Brain microvascular endothelial cell (primary cell): ENCODE data around the gene P3H4.

Source experiments
- DNase-seq: peaks from one replicate; pipeline ENCODE4 v3.0.0-alpha.2; 2020
- H3K27ac ChIP-seq: fragments of 250-450 bp; sonication (Bioruptor Pico); 2 replicates; pipeline ENCODE4 v1.5.1; 2020; ENCODE audit warnings: mild to moderate bottlenecking, moderate library complexity
- H3K27me3 ChIP-seq: fragments of 250-450 bp; sonication (Bioruptor Pico); replicated peaks from 2 replicates; pipeline ENCODE4 v1.5.1; 2020; ENCODE audit warnings: mild to moderate bottlenecking
- H3K36me3 ChIP-seq: fragments of 250-450 bp; sonication (Bioruptor Pico); replicated peaks from 2 replicates; pipeline ENCODE4 v1.5.1; 2020; ENCODE audit warnings: mild to moderate bottlenecking
- H3K4me3 ChIP-seq: 2 replicates; pipeline ENCODE4 v1.5.1; 2011; ENCODE audit warnings: low read depth, mild to moderate bottlenecking, control low read depth, low read length, moderate library complexity
- CTCF ChIP-seq: IDR thresholded peaks from 2 replicates; pipeline ENCODE4 v1.5.1; 2011; ENCODE audit warnings: low read depth, mild to moderate bottlenecking, moderate library complexity, low read length, control low read depth, inconsistent platforms; ENCODE audit errors: missing control alignments
- in situ Hi-C: cut with HindIII; loops from 2 replicates; pipeline ENCODE4 v1.10.0; 2017; ENCODE audit warnings: low sequenced_read_pairs, low pct_ligation_motif_present

The P3H4 gene

DNA sequence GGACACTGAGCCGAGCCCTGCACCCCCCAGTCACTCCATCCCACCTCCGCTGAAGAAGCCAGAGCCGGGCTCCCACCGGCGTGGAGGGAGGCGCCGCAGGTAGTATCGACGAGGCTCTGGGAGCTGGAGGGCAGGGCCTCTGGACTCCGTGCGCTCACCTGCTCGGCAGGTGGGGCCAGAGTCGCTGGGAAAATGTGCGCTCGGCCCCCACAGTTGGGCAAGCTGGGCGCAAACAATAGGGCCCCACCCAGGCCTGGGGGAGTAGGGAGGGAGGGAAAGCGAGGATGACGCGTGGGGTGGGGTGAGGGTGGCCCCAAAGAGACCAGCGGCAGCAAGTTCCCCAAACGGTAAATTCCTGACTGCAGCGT, 25.9 kb downstream of the P3H4 start:
- DNase-seq, result no peak
- TF ChIP-seq CTCF, result no peak
- in situ Hi-C loops, result no loop called here
- no peaks in the 10 kb centered on the region for H3K36me3 ChIP-seq
- peak overlapping the region; percentile 81 for H3K4me3 ChIP-seq
- H3K27ac ChIP-seq, result peak overlapping the region; percentile 47
- no peaks in the 10 kb centered on the region for H3K27me3 ChIP-seq

GRCh38 chr17:41785091-41785858, 26.5 kb downstream of the P3H4 start:
- DNase-seq, result no peak
- in situ Hi-C loops, result no loop called here
- H3K4me3 ChIP-seq, result peak overlapping the region; percentile 81
- H3K27ac ChIP-seq, result peak overlapping the region; percentile 47
- no peaks in the 10 kb centered on the region for H3K27me3 ChIP-seq
- TF ChIP-seq CTCF, result no peak
- no peaks in the 10 kb centered on the region for H3K36me3 ChIP-seq

DNA sequence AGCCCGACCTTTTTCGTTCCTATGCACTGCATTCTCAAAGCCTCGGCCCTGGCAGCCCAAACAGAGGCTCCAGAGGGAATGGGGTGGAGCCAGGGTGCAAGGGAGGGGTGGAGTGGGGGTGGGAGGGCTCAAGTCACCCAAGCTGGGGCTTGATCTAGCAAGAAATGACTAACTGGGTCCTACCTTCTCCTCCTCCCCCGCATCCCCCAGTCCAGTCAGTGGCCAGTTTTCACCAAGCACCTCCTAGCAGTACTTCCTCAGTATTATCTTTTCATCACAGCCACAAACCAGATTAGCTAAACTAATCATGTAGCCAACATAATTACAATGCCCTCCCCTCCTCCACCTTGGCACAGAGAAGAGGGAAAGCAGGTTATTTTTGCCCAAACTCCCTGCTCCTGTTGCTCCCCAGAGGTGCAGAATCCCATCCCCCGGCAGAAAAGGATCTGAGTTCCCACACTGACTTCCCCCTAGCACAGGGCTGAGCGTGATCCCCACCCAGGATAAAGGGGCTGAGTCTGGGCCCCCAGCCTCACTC, 27.5 kb downstream of the P3H4 start:
- DNase-seq, result peak; percentile 65
- TF ChIP-seq CTCF, result no peak
- in situ Hi-C loops, result no loop called here
- Histone ChIP-seq H3K27ac (no peak overlapping the region), H3K4me3 (peak overlapping the region; percentile 81), H3K36me3 (no peaks in the 10 kb centered on the region), H3K27me3 (no peaks in the 10 kb centered on the region)

DNA sequence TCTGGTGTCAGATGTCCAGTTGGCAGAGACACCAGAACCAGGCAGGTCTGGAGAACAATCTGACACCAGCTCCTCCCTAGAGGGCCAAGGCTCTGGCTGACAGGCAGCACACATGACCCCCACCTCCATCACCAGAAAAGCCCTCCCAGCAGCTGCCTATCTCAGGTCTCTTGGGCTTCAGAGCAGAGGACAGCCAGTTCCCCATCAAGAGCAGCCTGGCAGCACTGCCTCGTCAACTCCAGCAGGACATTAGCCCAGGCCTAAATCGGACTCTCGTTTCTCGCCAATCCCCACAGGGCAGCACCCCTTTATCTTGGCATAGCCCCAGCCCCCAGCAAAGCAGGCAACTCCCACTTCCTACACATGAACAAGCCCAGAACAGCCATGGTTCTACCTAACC, 29.6 kb downstream of the P3H4 start:
- Histone ChIP-seq H3K4me3 (no peak overlapping the region), H3K27me3 (no peaks in the 10 kb centered on the region), H3K36me3 (no peaks in the 10 kb centered on the region), H3K27ac (no peak overlapping the region)
- TF ChIP-seq CTCF, result no peak
- DNase-seq, result no peak
- in situ Hi-C loops, result no loop called here

DNA sequence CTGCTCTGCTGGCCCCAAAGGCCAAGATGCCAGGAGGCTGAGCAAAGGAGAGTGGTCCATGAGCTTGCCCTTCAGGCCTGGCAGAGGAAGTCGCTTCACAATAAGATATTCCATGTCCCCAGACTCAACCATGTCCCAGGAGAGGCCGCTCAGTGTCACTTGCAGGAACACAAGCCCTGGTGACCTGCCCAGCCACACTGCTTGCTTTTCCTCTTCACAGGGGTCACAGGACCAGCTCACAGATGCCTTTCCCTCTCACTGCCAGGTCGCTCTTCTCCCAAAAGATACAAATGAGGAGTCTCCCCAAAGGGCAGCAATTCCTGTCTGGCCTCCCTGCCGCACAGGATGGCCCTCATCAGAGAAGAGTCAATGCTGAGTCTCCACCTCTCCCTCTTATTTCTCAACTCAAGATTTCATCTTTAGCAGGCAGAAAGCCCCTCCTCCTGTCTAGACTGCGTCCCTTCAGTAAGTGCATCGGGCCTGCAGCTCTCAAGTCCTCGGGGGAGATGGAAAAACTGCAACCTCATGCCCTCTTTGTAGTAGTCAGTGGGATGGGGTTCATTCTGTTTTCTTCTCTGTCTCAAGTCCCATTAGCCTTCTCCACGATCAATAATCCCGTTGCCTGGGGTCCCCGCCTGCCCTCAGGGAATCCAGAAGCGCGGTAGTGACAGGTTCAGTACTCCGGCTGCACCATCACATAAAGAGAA, 30.2 kb downstream of the P3H4 start:
- no peak for TF ChIP-seq CTCF
- Histone ChIP-seq H3K4me3 (no peak overlapping the region), H3K27ac (no peak overlapping the region), H3K27me3 (no peaks in the 10 kb centered on the region), H3K36me3 (no peaks in the 10 kb centered on the region)
- DNase-seq, result no peak
- in situ Hi-C loops, result no loop called here
